ENCODE data around the gene C8B.

The C8B gene

DNA sequence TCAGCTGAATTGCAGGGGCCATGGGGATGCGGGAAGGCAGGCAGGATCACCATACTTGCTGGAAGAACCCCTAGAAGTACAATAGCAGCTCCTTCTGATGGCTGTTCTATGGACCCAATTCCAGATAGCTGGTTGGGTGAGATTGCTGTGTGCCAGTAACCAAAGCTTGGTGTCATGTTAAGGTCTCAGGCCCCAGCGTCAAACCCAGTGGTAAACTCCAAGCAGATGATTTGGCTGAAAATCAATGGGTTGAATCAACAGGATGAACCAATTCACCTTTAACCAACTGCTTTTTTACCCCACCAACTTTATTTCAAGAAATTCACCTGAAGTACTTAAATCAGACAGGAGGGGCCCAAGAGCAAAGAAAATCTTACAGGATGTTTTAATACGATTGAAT is 37.8 kb downstream of the C8B start:
- DNase-seq: no peak

DNA sequence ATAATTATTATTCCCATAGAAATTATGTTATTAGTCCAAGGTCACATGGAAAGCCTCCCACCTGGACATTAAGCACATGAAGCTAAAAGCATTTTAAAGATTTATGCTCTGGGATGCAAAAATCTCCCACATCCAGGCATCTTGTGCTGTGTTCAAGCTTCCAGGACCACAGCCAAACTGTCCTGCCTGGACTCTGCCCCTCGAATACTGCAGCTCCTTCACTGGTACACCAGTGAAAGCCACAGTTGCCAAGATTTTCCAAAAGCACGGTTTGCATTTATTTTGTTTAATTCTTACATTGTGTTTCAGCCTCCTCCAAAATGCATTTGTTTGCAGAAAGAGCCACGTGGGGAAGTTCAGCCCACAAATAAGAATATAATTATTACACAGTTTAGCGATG is 38.6 kb downstream of the C8B start:
- no peak for DNase-seq

- DNase-seq: no peak
Measured at GRCh38 chr1:56925193-56925592, 40.6 kb downstream of the C8B start.

GRCh38 chr1:56924116-56924515 is 41.7 kb downstream of the C8B start:
- no peak for DNase-seq

GRCh38 chr1:56923201-56923600 is 42.6 kb downstream of the C8B start:
- no peak for DNase-seq

GRCh38 chr1:56922507-56922906 is 43.3 kb downstream of the C8B start:
- no peak for DNase-seq

DNA sequence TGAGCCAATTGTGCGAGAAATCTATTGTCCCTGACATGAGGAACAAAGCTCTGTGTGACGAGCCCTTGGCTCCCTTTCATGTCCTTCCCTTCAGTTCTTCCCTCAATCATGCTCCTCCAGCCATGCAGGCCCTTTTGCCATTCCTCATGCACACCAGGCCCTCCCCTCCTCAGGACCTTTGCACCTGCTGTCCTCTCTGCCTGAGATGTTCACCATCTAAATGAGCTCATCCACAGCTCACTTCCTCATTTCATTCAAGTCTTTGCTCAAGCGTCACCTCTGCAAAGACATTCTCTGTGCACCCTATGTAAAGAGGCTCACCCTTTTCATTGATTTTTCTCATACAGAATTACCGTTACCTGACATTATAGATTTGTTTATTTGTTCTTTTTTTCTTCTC is 43.7 kb downstream of the C8B start:
- no peak for DNase-seq

- DNase-seq: no peak
Measured at GRCh38 chr1:56921479-56921878, 44.3 kb downstream of the C8B start.

DNA sequence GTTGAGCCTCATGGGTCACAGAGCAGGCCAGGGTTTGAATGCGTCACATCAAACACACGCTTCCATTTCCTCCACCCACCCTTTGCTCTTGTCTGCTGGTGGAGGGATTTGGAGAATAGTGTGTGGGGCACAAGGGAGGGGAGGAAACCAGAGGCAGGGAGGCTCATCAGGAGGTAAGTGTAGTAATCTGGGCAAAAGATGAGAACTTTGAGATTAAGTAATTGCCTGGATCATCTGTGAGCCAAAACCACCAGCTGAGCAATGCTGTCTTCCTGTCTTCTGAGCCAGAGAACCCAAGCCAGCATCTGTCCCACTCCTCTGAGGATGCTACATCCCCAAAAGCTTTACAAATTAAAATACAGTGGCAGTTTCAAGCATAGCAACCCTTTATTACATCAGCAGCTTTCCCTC is 45.2 kb downstream of the C8B start:
- no peak for DNase-seq

DNA sequence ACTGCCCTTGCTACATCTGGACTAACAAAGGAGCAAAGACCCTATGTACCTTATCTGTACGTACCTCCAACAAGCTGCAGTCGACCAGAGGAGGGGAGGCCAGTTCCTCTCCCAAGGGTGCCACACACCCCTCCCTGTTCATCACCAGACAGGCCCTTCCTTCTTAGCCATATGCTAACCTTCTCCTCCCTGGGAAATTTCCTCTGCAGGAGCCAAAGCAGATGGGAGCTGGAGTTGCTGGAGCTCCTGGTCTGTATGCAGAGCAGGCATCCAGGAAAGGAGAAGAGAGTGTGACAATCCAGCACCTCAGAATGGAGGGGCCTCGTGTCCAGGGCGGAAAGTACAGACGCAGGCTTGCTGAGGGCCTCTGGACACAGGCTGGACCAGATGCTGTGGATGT is 48.5 kb downstream of the C8B start:
- DNase-seq: no peak

DNA sequence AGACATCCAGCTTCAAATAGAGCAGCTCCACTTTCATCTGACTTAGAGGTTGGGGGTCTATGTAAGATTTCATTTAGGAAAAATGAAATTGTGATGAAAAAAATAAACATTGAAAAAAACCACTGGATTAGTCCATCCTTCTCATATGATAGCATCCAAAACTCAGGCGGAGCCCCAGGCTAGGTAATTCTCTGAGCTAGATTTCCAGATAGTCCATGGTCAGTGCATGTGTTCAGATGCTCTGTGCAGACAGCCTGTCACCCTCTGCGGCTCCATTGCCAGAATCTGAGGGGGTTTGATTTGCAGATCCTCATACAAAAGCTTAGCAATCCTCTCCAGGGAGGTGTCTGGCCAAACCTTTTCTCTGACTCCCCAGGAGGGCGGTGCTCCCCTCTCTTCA is 49.2 kb downstream of the C8B start:
- no peak for DNase-seq

DNA sequence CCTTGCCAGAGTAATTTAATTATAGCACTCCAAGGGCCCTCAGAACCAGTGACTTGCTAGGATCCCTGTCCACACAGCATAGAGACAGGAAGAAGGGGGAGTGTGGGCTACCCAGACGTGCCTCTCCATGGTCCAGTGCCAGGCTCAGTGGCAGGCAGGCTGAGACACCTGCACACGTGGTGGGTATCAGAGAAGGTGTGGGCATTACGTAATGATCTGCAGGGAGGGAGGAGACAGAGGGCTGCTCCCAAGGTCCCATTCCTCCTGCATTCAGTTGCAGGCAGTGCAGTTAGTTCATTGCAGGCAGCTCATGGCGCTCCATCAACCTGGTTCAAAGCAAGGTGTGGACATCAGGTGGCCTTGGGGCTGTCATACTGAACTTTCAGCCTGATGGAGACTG is 49.9 kb downstream of the C8B start:
- no peak for DNase-seq

GRCh38 chr1:56912325-56912724 is 53.5 kb downstream of the C8B start:
- DNase-seq: no peak

- no peak for DNase-seq
Measured at GRCh38 chr1:56911098-56911938, 54.5 kb downstream of the C8B start.

- DNase-seq: no peak
Measured at GRCh38 chr1:56910441-56910985, 55.3 kb downstream of the C8B start.

GRCh38 chr1:56908619-56909221 is 57.1 kb downstream of the C8B start:
- DNase-seq: no peak

- DNase-seq: no peak
Measured at GRCh38 chr1:56905667-56906066, 60.1 kb downstream of the C8B start.

GRCh38 chr1:56904663-56905397 is 61.0 kb downstream of the C8B start:
- no peak for DNase-seq

GRCh38 chr1:56903778-56904177 is 62.0 kb downstream of the C8B start:
- no peak for DNase-seq

DNA sequence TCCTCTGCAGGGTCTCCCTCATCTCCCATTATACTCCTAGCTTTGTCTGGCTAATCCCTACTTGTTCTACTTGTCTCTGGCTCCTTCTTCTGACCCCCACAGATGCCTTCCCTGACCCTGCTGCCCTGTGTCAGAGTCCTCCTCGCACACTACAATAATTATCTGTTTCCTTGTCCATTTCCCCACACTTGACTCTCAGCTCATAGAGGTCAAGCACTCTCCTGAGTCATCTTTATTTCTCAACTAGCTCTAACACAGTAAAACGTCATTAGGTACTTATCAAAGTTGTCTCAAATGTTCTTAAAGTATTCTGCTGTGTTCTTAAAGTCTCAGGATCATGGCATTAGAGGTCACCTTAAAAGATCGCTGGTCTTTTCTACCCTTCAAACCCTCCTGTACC is 64.1 kb downstream of the C8B start:
- DNase-seq: no peak

GRCh38 chr1:56898879-56899278 is 66.9 kb downstream of the C8B start:
- DNase-seq: no peak

DNA sequence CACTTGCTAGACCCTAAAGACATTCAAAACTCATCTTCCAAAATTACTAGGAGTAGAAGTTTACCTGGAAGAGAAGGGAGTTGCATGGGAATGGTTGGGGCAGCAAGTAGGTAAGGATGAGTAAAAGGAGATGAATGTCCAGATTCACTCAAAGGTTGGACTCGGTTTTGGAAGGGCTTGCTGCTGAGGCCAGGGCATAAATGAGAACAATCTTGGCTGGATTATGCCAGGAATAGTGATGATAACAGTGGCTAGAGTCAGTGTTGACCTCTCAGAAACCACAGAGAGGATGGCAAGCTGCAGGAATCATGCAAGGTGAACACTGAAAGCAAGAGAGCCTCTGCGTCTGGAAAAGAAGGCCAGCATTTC is 67.8 kb downstream of the C8B start:
- DNase-seq: no peak

GRCh38 chr1:56897150-56898004 is 68.4 kb downstream of the C8B start:
- no peak for DNase-seq
